Caki2 (cell line): ENCODE data around the gene IFT27. TPM values are rescaled to one million over a fixed set of nuclear protein-coding genes. Genes with fewer than 3 reads are reported as not detected.
"Not testable (repeated sequence)": the region's sequence is repeated elsewhere in the genome, so short reads cannot be mapped to it uniquely, and the experiment has no call there.

Experiments used
- DNase-seq: peaks from one replicate; pipeline ENCODE4 v3.0.0-alpha.2; 2015; ENCODE audit warnings: low read depth
- in situ Hi-C: cut with HindIII; loops from 2 replicates; pipeline ENCODE4 v1.10.0; 2016; ENCODE audit warnings: low sequenced_read_pairs, low pct_unique_long_range_greater_than_20kb, mixed read lengths
- total RNA-seq: library from RNA; depleted of rRNA; stranded (reverse); fragments of >200 nt; shearing (Covaris generic); gene quantifications from 2 replicates; pipeline ENCODE4 v1.2.3, GENCODE V29; 2014; ENCODE audit warnings: low replicate concordance

The IFT27 gene
- total RNA-seq, 1 experiment from 2014 or later, result 101 TPM

GRCh38 chr22:36737776-36738175 lies 38.1 kb downstream of the IFT27 start:
- in situ Hi-C loops, result no loop called here
- DNase-seq, result no peak

DNA sequence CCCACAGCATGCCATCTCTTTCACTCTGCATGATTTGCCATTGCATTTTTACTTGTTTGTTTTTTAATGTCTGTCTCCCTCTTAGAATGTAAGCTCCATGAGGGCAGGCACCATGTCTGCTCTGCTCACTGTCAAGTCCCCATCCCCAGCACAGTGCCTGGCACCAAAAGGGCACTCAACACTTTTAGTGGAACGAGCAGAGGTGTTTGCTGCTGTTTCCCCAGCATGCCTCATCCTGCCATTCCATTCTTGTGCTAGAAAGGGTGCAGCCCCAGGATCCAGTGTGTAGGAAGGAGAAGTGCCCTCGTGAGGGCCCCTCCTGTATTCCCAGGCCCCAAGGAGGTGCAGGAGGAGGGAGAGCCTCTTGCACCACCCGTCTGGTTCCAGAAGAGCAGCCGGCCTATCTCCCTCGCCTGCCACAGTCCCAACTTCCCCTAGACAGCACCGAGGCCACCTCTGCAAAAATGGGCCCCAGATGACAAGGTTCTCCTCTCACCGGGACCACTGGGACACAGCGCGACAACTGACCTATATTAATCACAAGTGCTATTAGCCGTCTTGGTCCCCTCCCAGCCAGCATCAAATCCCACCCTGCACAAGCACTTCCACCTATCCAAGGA lies 39.1 kb downstream of the IFT27 start:
- in situ Hi-C loops, result no loop called here
- no peak for DNase-seq

DNA sequence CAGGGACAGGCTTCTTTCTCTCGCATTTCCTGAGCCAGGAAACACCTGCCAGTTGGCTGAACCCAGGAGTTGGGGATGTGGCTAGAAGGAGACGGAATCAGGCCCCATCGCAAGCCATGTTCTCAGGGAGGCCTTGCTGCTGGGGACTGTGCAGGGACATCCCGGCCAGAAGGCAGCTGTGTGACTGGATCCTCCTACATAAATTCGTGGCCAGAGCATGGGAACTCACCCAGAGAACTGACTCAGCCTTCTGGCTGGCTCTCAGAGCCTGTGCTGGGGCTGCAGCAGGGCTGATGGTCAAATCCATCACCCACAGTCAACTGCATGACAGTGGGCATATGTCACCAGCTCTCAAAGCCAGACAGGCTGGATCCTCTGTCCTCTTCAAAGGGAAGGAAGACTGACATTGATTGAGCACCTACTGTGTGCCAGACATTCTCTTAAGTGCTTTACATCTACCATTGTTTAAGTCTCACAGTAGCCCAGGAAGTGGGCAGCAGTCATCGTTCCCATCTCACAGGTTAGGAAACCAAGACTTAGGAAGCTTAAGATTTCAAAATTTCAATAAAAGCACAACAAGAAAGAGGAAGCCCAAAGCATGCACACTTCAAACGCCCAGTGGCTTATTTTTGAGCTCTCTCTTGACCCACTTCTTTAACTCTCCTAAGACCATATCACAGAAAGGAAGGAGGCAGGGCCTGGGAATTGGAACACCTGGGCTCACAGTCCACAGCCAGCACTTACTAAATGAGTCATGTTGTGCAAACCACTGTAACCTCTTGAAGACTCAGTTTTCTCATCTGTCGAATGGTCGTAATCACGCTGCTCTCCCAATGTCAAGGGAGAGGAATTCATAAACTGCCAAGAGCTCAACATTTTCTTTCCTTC lies 41.5 kb downstream of the IFT27 start:
- in situ Hi-C loops, result no loop called here
- DNase-seq, result no peak

DNA sequence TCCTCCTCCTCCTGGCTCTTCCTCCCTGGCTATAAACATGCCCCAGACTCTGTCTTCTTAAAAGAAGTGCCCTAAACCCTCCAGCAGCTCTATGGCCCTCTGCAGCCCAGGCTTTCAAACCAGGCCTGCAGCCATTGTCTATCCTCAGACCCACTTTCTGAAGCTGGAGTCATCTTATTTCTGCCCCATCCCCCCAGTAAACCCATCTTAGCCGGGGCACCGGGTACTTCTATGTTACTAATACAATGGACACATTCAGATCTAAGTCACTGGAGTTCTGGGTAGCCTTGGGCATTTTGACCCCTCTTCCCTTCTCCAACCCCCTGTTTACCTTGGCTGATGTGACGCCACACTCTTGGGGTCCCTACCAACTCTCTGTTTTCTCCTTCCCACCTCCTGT lies 42.6 kb downstream of the IFT27 start:
- no peak for DNase-seq
- in situ Hi-C loops, result no loop called here

DNA sequence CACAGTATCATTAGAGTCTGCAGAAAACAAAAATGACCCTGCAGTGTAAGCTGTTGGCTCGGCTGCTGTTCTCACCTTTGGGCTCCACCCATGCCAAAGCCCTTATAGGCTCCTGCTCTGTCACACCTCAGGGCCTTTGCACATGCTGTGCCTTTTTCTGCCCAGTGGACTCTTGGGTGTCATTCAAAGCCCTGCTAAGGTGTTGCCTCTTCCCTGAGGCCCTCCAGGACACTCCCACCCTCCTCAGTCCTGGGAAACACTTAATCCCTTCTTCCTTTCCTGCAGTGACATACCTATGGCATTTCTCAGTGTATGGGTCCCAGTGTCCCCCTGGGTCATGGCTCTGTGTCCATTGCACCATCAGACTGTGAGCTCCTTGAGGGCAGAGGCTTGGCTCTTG lies 43.3 kb downstream of the IFT27 start:
- in situ Hi-C loops, result no loop called here
- no peak for DNase-seq

DNA sequence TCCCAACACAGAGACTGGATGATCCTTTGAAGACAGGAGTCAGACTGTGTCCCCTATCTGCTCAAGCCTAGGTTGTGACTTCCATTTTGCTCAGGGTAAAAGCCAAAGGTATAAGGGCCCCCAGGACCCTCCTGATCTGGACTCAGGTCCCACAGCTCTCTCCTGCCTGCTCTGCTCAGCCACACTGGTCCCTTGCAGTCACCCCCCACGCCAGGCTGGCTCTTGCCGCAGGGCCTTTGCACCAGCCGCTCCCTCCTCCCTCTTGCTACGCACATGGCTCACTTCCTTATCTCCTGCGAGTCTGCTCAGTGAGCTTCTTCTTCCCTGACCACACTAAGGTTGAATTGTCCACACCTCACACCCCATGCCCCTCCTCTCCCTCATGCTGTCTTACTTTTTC lies 44.0 kb downstream of the IFT27 start:
- in situ Hi-C loops, result no loop called here
- no peak for DNase-seq

GRCh38 chr22:36731321-36731720 lies 44.6 kb downstream of the IFT27 start:
- in situ Hi-C loops, DNase-seq: not testable (repeated sequence)

DNA sequence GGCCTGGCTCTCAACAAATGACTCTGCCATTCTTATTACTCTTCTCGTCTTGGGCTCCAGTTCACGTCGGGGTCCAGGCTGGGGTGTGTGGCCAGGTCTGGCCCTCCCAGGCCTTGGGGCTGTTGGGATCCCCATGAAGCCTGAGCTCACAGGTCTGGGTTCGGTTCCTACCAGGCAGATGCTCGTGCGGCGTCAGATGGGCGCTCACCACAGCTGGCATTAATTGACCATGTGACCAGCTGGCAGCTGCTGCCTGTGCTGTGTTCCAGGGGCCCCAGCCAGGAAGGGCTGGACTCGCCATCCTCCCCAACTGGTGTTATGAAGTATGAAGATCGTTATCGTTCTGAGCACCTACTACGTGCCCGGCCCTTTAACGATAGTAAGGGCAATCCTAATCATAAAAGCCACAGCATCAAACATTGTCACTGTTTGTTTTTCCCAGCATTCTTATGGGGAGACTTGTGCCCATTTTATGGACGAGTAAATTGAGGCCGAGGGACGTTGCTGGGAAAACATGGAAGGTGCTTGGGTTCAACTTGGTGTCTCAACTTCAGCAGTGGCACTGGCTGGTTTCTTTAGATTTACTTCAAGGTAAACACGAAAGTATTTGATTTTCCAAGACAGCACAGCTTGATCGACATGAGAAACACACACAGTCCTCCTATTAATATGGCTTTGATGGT lies 45.6 kb downstream of the IFT27 start:
- in situ Hi-C loops, result no loop called here
- no peak for DNase-seq

GRCh38 chr22:36729321-36729720 lies 46.6 kb downstream of the IFT27 start:
- in situ Hi-C loops, result loop anchor here (10.0 kb wide), 1 partner anchor 45 kb away; the partner anchor contains the start of gene IFT27
- no peak for DNase-seq

- DNase-seq, result no peak
- in situ Hi-C loops, result loop anchor here (10.0 kb wide), 1 partner anchor 46 kb away; the partner anchor contains the start of gene IFT27
Observed at GRCh38 chr22:36728505-36728904, 47.4 kb downstream of the IFT27 start.

- DNase-seq, result no peak
- in situ Hi-C loops, result loop anchor here (10.0 kb wide), 1 partner anchor 47 kb away; the partner anchor contains the start of gene IFT27
Observed at GRCh38 chr22:36727927-36728488, 47.9 kb downstream of the IFT27 start.

DNA sequence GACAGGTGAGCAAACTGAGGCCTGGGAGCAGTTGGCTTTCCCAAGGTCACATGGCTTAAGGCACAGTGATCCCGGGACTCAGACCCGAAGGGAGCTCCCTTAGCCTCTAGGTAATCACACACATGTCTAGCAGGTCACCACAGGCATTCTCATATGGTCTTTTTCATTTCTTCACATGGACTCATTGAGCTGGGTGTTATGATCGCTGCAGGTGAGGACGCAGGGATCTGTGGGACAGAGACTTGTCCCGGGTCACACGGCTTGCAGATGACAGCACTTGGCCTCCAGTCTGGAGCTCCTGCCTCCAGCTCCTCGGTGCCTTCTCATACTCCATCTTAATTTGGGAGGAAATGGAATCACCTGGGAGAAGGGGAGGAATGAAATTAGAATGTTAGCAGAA lies 48.8 kb downstream of the IFT27 start:
- in situ Hi-C loops, result loop anchor here (10.0 kb wide), 1 partner anchor 48 kb away; the partner anchor contains the start of gene IFT27

GRCh38 chr22:36726007-36726380 lies 49.9 kb downstream of the IFT27 start:
- in situ Hi-C loops, result loop anchor here (10.0 kb wide), 1 partner anchor 49 kb away; the partner anchor contains the start of gene IFT27
- no peak for DNase-seq

More for the DNA sequence above, 48.8 kb downstream of the IFT27 start:
- DNase-seq, result no peak

DNA sequence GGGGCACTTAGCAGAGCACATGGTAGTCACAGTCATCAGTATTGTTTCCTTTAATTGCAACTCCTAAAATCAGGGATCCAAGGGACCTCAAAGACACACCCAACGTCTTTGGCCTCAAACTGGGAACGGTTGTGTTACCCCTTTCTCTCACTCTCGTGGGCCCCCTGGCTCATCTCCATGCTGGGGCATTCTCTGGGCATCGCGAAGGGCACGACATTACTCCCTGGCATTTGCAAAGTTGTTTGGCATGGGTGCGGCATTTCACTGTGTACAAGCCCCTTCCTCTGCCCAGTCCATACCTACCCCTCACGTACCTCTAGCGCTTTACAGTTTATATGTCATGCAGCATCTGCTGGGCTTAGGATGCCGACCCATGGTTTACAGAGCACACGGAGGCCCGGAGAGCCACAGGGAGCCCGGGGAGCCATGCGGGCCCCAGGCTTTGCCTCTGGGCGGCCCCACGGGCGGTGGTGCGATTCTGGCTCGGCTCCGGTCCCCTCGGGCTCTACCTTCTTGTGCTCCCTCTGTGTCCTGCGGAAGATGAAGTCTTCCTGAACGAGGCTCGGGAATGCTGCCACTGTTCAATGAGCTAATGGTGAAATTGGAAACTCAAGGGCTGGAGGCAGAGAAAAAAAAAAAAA lies 50.4 kb downstream of the IFT27 start:
- in situ Hi-C loops, result loop anchor here (10.0 kb wide), 1 partner anchor 49 kb away; the partner anchor contains the start of gene IFT27

GRCh38 chr22:36724836-36725235 lies 51.1 kb downstream of the IFT27 start:
- in situ Hi-C loops, result loop anchor here (10.0 kb wide), 1 partner anchor 50 kb away; the partner anchor contains the start of gene IFT27
- DNase-seq, result no peak

More for the DNA sequence above, 50.4 kb downstream of the IFT27 start:
- no peak for DNase-seq

DNA sequence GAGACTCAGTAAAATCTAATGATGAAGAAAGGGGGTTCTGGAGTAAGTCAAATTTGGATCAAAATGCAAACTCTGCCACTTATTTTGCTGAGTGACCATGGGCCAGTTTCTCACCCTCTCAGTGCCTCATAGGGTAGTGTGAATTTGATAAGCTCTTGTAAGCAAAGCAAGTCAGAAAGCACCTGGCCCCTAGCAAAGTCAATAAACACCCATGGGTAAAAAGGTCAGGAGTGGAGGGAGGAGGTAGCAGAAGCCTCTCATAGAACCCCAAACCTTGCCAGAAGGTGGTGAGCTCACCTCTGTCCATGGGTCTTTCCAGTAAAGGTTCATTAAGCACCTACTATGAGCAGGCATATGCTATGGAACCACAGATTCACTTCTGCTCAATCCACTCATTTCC lies 53.9 kb downstream of the IFT27 start:
- in situ Hi-C loops, result loop anchor here (10.0 kb wide), 1 partner anchor 53 kb away; the partner anchor contains the start of gene IFT27
- DNase-seq, result no peak

- DNase-seq, result no peak
- in situ Hi-C loops, result loop anchor here (5.0 kb wide), 1 partner anchor 83 kb away; no protein-coding TSS in a partner anchor
Observed at GRCh38 chr22:36715647-36716046, 60.3 kb downstream of the IFT27 start.

- in situ Hi-C loops, result no loop called here
- no peak for DNase-seq
Observed at GRCh38 chr22:36714110-36714509, 61.8 kb downstream of the IFT27 start.
